Endothelial cell of umbilical vein (primary cell): Measurements from ENCODE around the gene CTDSP1. TPM values are rescaled to one million over a fixed set of nuclear protein-coding genes. Genes with fewer than 3 reads are reported as not detected.

ENCODE experiments used
- BruUV-seq: library from RNA; stranded (reverse); fragments of 400-500 nt; replicated peaks from 2 replicates; lab custom pipeline; 2021; lab: Mats Ljungman, UMichigan
- CTCF ChIA-PET: fragments of 300-600, 350-600 bp; sonication (Branson Sonifier 250); formaldehyde crosslinking; loops from one replicate; lab custom pipeline; 2021; ENCODE audit warnings: antibody characterized with exemption, inconsistent platforms; lab: Charles Lee
- POLR2A ChIA-PET: fragments of 300-600, 350-600 bp; sonication (Branson Sonifier 250); formaldehyde crosslinking; loops from one replicate; lab custom pipeline; 2021; ENCODE audit warnings: antibody characterized with exemption, inconsistent platforms; lab: Charles Lee
- DNase-seq: peaks from one replicate; pipeline ENCODE4 v3.0.0-alpha.2; 2011; ENCODE audit warnings: low read depth, low spot score
- FAIRE-seq: peaks from 2 replicates; lab custom pipeline; 2011; peaks lifted over from hg19 to GRCh38; lab: Jason Lieb, UNC
- H2AFZ ChIP-seq: 2 replicates; pipeline ENCODE4 v1.6.0; 2012; ENCODE audit warnings: low read depth, low read length, control low read depth, inconsistent platforms
- H3K27ac ChIP-seq: 2 replicates; pipeline ENCODE4 v1.5.1; 2011; ENCODE audit warnings: low read depth, mild to moderate bottlenecking, control low read depth, low read length, moderate library complexity; ENCODE audit not compliant: insufficient read depth
- H3K27me3 ChIP-seq, 2 experiments: 2 replicates each; pipeline versions ENCODE4 v1.6.0 to v1.6.1; 2011; ENCODE audit warnings: low read length in 2 of 2, mixed read lengths in 1 of 2; ENCODE audit not compliant: control insufficient read depth in 2 of 2, insufficient read depth in 2 of 2
- H3K36me3 ChIP-seq, 2 experiments: 2 replicates in 1 of 2; 3 replicates in 1 of 2; pipeline ENCODE4 v1.5.1; 2011; ENCODE audit warnings: low read length in 2 of 2, mild to moderate bottlenecking in 1 of 2, moderate library complexity in 1 of 2; ENCODE audit not compliant: control insufficient read depth in 2 of 2, insufficient read depth in 2 of 2; ENCODE audit errors: extremely low read depth in 1 of 2
- H3K4me1 ChIP-seq: 3 replicates; pipeline ENCODE4 v1.5.1; 2011; ENCODE audit warnings: mild to moderate bottlenecking, low read length; ENCODE audit not compliant: control insufficient read depth, insufficient read depth; ENCODE audit errors: extremely low read depth
- H3K4me2 ChIP-seq: 2 replicates; pipeline ENCODE4 v1.6.1; 2011; ENCODE audit warnings: low read length, control low read depth, mixed read lengths; ENCODE audit not compliant: insufficient read depth
- H3K4me3 ChIP-seq, 3 experiments: fragments of 200-600 bp in 1 of 3; sonication (generic), shearing (Covaris generic) in 1 of 3; replicated peaks in 1 of 3; 2 replicates each; pipeline ENCODE4 v1.5.1; 2011 to 2016; ENCODE audit warnings: control low read depth in 3 of 3, low read length in 3 of 3, mild to moderate bottlenecking in 2 of 3, inconsistent platforms in 1 of 3, low read depth in 1 of 3, moderate library complexity in 1 of 3; ENCODE audit not compliant: insufficient read depth in 1 of 3
- H3K79me2 ChIP-seq: 2 replicates; pipeline ENCODE4 v1.6.0; 2012; ENCODE audit warnings: low read length, inconsistent platforms; ENCODE audit not compliant: control insufficient read depth, insufficient read depth
- H3K9ac ChIP-seq: replicated peaks from 2 replicates; pipeline ENCODE3; 2011; ENCODE audit warnings: low read length, control low read depth; ENCODE audit not compliant: insufficient read depth; ENCODE audit errors: extremely low read depth
- H3K9me1 ChIP-seq: replicated peaks from 3 replicates; pipeline ENCODE4 v1.6.0; 2011; ENCODE audit warnings: mild to moderate bottlenecking, low read length; ENCODE audit not compliant: control insufficient read depth, insufficient read depth; ENCODE audit errors: extremely low read depth
- H3K9me3 ChIP-seq: replicated peaks from 2 replicates; pipeline ENCODE4 v1.5.1; 2012; ENCODE audit warnings: low read length, inconsistent platforms; ENCODE audit not compliant: control insufficient read depth, insufficient read depth
- H4K20me1 ChIP-seq: replicated peaks from 2 replicates; pipeline ENCODE3; 2011; ENCODE audit warnings: mild to moderate bottlenecking, low read length; ENCODE audit not compliant: control insufficient read depth, insufficient read depth; ENCODE audit errors: extremely low read depth
- CTCF ChIP-seq, 2 donors: IDR thresholded peaks; 1 replicate in 1 of 2; 2 replicates in 1 of 2; pipeline ENCODE4 v1.5.1; 2011; ENCODE audit warnings: low read length in 2 of 2, mild to moderate bottlenecking in 2 of 2, moderate library complexity in 2 of 2, control low read depth in 1 of 2, inconsistent platforms in 1 of 2, low read depth in 1 of 2; ENCODE audit not compliant: insufficient read depth in 1 of 2; ENCODE audit errors: extremely low read depth in 1 of 2
- EZH2 ChIP-seq: IDR thresholded peaks from 2 replicates; pipeline ENCODE4 v1.6.1; 2012; ENCODE audit warnings: borderline replicate concordance, low read depth, mild to moderate bottlenecking, moderate library complexity, low read length, inconsistent platforms; ENCODE audit not compliant: severe bottlenecking
- FOS ChIP-seq: IDR thresholded peaks from 2 replicates; pipeline ENCODE4 v1.6.1; 2011; ENCODE audit warnings: mild to moderate bottlenecking, low read length, moderate library complexity, borderline replicate concordance; ENCODE audit not compliant: insufficient read depth
- GATA2 ChIP-seq: IDR thresholded peaks from 2 replicates; pipeline ENCODE4 v1.7.0; 2011; ENCODE audit warnings: low read depth, mild to moderate bottlenecking, moderate library complexity, mixed read lengths, low read length; ENCODE audit not compliant: insufficient read length, insufficient read depth
- JUN ChIP-seq: IDR thresholded peaks from 2 replicates; pipeline ENCODE4 v1.6.1; 2011; ENCODE audit warnings: borderline replicate concordance, low read depth; ENCODE audit not compliant: insufficient read length, insufficient read depth
- MAX ChIP-seq: IDR thresholded peaks from 2 replicates; pipeline ENCODE4 v1.6.1; 2011; ENCODE audit not compliant: insufficient read depth, insufficient read length
- MYC ChIP-seq: IDR thresholded peaks from one replicate; pipeline ENCODE4 v1.6.1; 2011; ENCODE audit warnings: mild to moderate bottlenecking, low read depth, low read length
- POLR2A ChIP-seq: IDR thresholded peaks from 2 replicates; pipeline ENCODE4 v1.6.1; 2012; ENCODE audit warnings: low read depth, mild to moderate bottlenecking, control low read depth, low read length
- POLR2AphosphoS5 ChIP-seq: IDR thresholded peaks from 2 replicates; pipeline ENCODE4 v1.6.1; 2012; ENCODE audit warnings: low read depth, mild to moderate bottlenecking, control low read depth, low read length, moderate library complexity; ENCODE audit not compliant: insufficient read depth
- dilution Hi-C: fragments of 300-500 bp; cut with MboI; formaldehyde crosslinking; loops from one replicate; pipeline ENCODE4 v1.15.0; 2019; ENCODE audit warnings: low sequenced_read_pairs; ENCODE audit not compliant: extremely low pct_ligation_motif_present
- intact Hi-C: fragments of 100-400 bp; cut with micrococcal nuclease; formaldehyde crosslinking; loops from one replicate; pipeline ENCODE4 v1.10.0; 2022
- polyA plus RNA-seq, 4 experiments: library from polyadenylated mRNA; depleted of rRNA in 3 of 4; stranded (reverse) in 3 of 4; unstranded in 1 of 4; fragments of >200 nt; gene quantifications; 2 replicates each; pipeline versions ENCODE4 v1.2.1 to v1.2.3, GENCODE V29; 2011 to 2012; ENCODE audit warnings: missing spikeins in 1 of 4
- total RNA-seq: library from RNA; stranded (reverse); gene quantifications from 2 replicates; pipeline ENCODE4 v1.2.3, GENCODE V29; 2021

CTDSP1 gene
- total and polyA plus RNA-seq, 2 donors (not counting 3 experiments of a cell fraction or from before 2014, with no cell fraction given): 86.1 to 112 TPM

GRCh38 chr2:218423584-218423983 is 23.9 kb downstream of the CTDSP1 start:
- TF ChIP-seq EZH2 (no peak), MAX (no peak), FOS (no peak), JUN (no peak), CTCF (IDR thresholded peaks at IDR 0.05; ENCODE audit: extremely low read depth in 1 of 2, insufficient read depth in 1 of 2, low read depth in 1 of 2, low read length in 2 of 2) (no peak), POLR2A (no peak), POLR2AphosphoS5 (no peak), GATA2 (no peak), MYC (no peak)
- Histone ChIP-seq H3K4me1 (no peaks in the 10 kb centered on the region), H3K4me2 (no peak overlapping the region), H2AFZ (no peak overlapping the region), H3K9me1 (no peaks in the 10 kb centered on the region), H4K20me1 (no peaks in the 10 kb centered on the region), H3K27ac (no peak overlapping the region), H3K9ac (no peak overlapping the region), H3K9me3 (no peaks in the 10 kb centered on the region), H3K27me3 (no peaks in the 10 kb centered on the region), H3K4me3 (no peak overlapping the region), H3K36me3 (no peaks in the 10 kb centered on the region), H3K79me2 (no peaks in the 10 kb centered on the region)
- FAIRE-seq: no peak
- CTCF ChIA-PET: no interaction called here
- POLR2A ChIA-PET: no interaction called here
- intact Hi-C loops: no loop called here
- dilution Hi-C loops: no loop called here
- DNase-seq: no peak
- no TSS peak for BruUV-seq
